Stomach (tissue), 9 donors: ENCODE measurements around the gene HBQ1. TPM values are rescaled to one million over a fixed set of nuclear protein-coding genes. Genes with fewer than 3 reads are reported as not detected.
"Not testable (repeated sequence)": the region's sequence is repeated elsewhere in the genome, so short reads cannot be mapped to it uniquely, and the experiment has no call there.

ENCODE experiments used
- DNase-seq, 2 donors: peaks; one replicate each; pipeline versions ENCODE4 v3.0.0 to v3.0.0-alpha.2; 2013 to 2019
- H3K27ac ChIP-seq, 5 donors: fragments of 200-600 bp in 4 of 5; sonication (generic) in 4 of 5; one replicate each; pipeline ENCODE4 v1.5.1; 2013 to 2019; ENCODE audit warnings: mild to moderate bottlenecking in 1 of 5, moderate library complexity in 1 of 5
- H3K27me3 ChIP-seq, 3 donors: fragments of 200-600 bp; sonication (generic); one replicate each; pipeline ENCODE4 v1.5.1; 2017 to 2019; ENCODE audit warnings: mixed run types in 1 of 3
- H3K36me3 ChIP-seq, 4 donors: fragments of 200-600 bp; sonication (generic); 1 replicate in 3 of 4; 2 replicates in 1 of 4; pipeline ENCODE4 v1.5.1; 2016 to 2019
- H3K4me1 ChIP-seq, 4 donors: fragments of 200-600 bp; sonication (generic); one replicate each; pipeline ENCODE4 v1.5.1; 2016 to 2019
- H3K4me3 ChIP-seq, 4 donors: fragments of 200-600 bp; sonication (generic) in 3 of 4; one replicate each; pipeline ENCODE4 v1.5.1; 2016 to 2019; ENCODE audit warnings: mild to moderate bottlenecking in 1 of 4
- H3K9me3 ChIP-seq, 4 donors: fragments of 200-600 bp; sonication (generic); one replicate each; pipeline ENCODE4 v1.5.1; 2016 to 2019
- EP300 ChIP-seq: sonication (generic); formaldehyde crosslinking; IDR thresholded peaks from one replicate; pipeline ENCODE4 v1.6.1; 2017; ENCODE audit warnings: antibody characterized with exemption
- POLR2A ChIP-seq, 4 donors: fragments of 450-650 bp; IDR thresholded peaks; one replicate each; pipeline ENCODE4 v1.6.1; 2016; ENCODE audit warnings: antibody characterized with exemption in 4 of 4, control low read depth in 2 of 4, mild to moderate bottlenecking in 1 of 4, moderate library complexity in 1 of 4
- POLR2AphosphoS5 ChIP-seq, 3 donors: sonication (generic); formaldehyde crosslinking; IDR thresholded peaks; one replicate each; pipeline ENCODE4 v1.6.1; 2016; ENCODE audit warnings: antibody characterized with exemption in 3 of 3
- WGBS, 5 donors: extraction: QIAGEN DNeasy Blood & Tissue Kit in 3 of 5; methylation state at CpG; one replicate each; pipeline versions ENCODE4 v1.1.5 to v1.1.7; 2013 to 2018; 5-methylcytosine and 5-hydroxymethylcytosine counted together
- intact Hi-C: fragments of 100-400 bp; cut with DNase I; formaldehyde crosslinking; loops from one replicate; pipeline ENCODE4 v1.15.1; 2023; ENCODE audit warnings: low total_unique reads
- polyA plus RNA-seq, 3 donors: library from polyadenylated mRNA; stranded (reverse); fragments of 200-250 nt; gene quantifications; one replicate each; pipeline ENCODE4 v1.2.3, GENCODE V29; 2013
- total RNA-seq, 5 donors: library from RNA; depleted of rRNA; stranded (reverse); fragments of >200 nt; gene quantifications; one replicate each; pipeline versions ENCODE4 v1.1.0 to v1.2.3, GENCODE V29; 2014 to 2016
- TF ChIP-seq, protein P1 (sequence below), 7 experiments: fragments of 450-650 bp in 4 of 7; fragments of 200-600 bp in 3 of 7; sonication (generic) in 3 of 7; IDR thresholded peaks; one replicate each; pipeline ENCODE4 v1.5.1; 2016 to 2019; ENCODE audit warnings: antibody characterized with exemption in 7 of 7, control low read depth in 2 of 7, mild to moderate bottlenecking in 1 of 7
- donor health status: healthy with polysubstance abuse.
- donor health status: Bipolar disorder and iron deficiency.
- donor health status: healthy.

HBQ1 gene
- total and polyA plus RNA-seq, 8 donors: not detected

DNA sequence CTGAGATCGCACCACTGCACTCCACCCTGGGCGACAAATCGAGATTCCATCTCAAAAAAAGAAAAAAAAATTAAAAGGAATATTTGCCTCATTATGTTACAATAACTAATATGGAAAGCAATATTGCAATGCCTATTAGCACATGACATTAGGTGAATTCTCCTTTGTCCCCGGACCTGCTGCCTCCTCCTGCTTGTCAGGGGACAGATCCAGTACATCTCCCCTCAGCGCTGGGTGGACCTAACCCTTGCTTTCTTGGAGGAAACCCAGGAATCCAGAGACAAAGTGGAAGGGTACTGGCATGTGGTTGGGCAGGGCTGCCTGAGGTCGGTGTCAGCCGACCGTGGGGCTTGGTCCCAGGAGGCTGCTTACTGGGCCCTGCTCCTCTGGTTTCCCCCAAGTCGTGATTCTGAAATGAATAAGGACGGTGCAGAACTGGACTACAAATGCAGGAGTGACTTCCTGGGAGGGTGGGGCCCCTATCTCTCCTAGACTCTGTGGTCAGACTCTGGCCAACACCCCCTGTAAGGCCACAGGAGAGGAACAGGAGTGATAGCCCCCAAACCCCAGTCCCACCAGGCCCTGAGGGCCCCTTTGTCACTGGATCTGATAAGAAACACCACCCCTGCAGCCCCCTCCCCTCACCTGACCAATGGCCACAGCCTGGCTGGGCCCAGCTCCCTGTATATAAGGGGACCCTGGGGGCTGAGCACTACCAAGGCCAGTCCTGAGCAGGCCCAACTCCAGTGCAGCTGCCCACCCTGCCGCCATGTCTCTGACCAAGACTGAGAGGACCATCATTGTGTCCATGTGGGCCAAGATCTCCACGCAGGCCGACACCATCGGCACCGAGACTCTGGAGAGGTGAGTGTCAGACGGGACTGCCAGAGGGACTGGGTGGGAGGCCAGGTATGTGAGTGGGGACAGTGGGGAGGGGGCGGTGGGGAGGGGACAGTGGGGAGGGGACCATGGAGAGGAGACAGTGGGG lies 27.8 kb upstream of the HBQ1 start, which contains the start of gene HBZ:
TSS of gene HBZ (plus strand) at position 504 of the 988 bp plus-strand sequence. CDS start at position 770, 266 bp downstream.
- H3K9me3 ChIP-seq: no peaks in the 10 kb centered on the region
- WGBS, 5 donors: 62 to 72% (median 67%) methylated on average over 10 to 17 of the region's 17 CpGs
- peaks cover 0 to 65% (median 22%) of the 10 kb centered on the region in 3 donors for H3K27me3 ChIP-seq
- H3K4me3 ChIP-seq: no peak within 1 kb of the TSS
- intact Hi-C loops: no loop called here
- peaks cover 8 to 11% (median 10%) of the 10 kb centered on the region in 4 donors for H3K4me1 ChIP-seq
- no peak for DNase-seq
- no peaks in the 10 kb centered on the region for H3K36me3 ChIP-seq
- H3K27ac ChIP-seq: no peak within 1 kb of the TSS
- no peak for TF ChIP-seq POLR2A (IDR thresholded peaks at IDR 0.05)
- TF ChIP-seq POLR2AphosphoS5 (IDR thresholded peaks at IDR 0.05): no peak
- TF ChIP-seq EP300: no peak
- TF ChIP-seq, protein P1, sequence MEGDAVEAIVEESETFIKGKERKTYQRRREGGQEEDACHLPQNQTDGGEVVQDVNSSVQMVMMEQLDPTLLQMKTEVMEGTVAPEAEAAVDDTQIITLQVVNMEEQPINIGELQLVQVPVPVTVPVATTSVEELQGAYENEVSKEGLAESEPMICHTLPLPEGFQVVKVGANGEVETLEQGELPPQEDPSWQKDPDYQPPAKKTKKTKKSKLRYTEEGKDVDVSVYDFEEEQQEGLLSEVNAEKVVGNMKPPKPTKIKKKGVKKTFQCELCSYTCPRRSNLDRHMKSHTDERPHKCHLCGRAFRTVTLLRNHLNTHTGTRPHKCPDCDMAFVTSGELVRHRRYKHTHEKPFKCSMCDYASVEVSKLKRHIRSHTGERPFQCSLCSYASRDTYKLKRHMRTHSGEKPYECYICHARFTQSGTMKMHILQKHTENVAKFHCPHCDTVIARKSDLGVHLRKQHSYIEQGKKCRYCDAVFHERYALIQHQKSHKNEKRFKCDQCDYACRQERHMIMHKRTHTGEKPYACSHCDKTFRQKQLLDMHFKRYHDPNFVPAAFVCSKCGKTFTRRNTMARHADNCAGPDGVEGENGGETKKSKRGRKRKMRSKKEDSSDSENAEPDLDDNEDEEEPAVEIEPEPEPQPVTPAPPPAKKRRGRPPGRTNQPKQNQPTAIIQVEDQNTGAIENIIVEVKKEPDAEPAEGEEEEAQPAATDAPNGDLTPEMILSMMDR (IDR thresholded peaks at IDR 0.05): no peak

GRCh38 chr16:153129-153521 lies 27.1 kb upstream of the HBQ1 start:
- WGBS, 5 donors: 50 to 73% (median 62%) methylated on average over 3 to 4 of the region's 6 CpGs
- H3K36me3 ChIP-seq, H3K9me3 ChIP-seq, H3K4me3 ChIP-seq, H3K27ac ChIP-seq, DNase-seq, intact Hi-C loops: not testable (repeated sequence)
- peaks cover 0 to 71% (median 22%) of the 10 kb centered on the region in 3 donors for H3K27me3 ChIP-seq
- peaks cover 8 to 11% (median 10%) of the 10 kb centered on the region in 4 donors for H3K4me1 ChIP-seq

DNA sequence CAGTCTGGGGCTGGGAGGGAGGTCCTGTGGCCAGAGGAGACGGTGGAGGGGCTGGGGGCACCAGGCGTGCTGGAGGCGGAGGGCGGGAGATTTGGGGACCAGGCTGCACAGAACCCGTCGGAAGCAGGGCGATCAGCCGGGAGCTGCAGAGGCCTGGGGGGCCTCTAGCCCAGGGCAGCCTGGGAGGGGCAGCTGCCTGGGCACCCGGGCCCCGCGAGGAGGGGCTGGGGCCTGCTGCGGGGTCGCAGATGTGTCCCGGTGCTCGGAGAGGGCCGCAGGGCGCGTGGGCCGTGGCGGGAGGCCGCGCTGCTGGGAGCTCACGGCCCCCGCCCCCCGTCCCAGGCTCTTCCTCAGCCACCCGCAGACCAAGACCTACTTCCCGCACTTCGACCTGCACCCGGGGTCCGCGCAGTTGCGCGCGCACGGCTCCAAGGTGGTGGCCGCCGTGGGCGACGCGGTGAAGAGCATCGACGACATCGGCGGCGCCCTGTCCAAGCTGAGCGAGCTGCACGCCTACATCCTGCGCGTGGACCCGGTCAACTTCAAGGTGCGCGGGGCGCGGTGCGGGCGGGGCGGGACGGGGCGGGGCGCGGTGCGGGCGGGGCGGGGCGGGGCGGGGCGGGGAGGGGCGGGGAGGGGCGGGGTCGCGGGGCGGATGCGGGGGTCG lies 26.6 kb upstream of the HBQ1 start:
- peaks cover 8 to 11% (median 10%) of the 10 kb centered on the region in 4 donors for H3K4me1 ChIP-seq
- H3K27me3 ChIP-seq: peaks cover 0 to 70% (median 22%) of the 10 kb centered on the region in 3 donors
- H3K36me3 ChIP-seq, intact Hi-C loops, H3K4me3 ChIP-seq, H3K27ac ChIP-seq, H3K9me3 ChIP-seq, DNase-seq: not testable (repeated sequence)
- no CpG with 5 or more reads among the region's 74 CpGs for WGBS, 5 donors

- intact Hi-C loops: no loop called here
- TF ChIP-seq EP300 (no peak), POLR2A (IDR thresholded peaks at IDR 0.05) (no peak), POLR2AphosphoS5 (IDR thresholded peaks at IDR 0.05) (no peak)
- TF ChIP-seq, protein P1 (IDR thresholded peaks at IDR 0.05): no peak
- no peak overlapping the region for H3K27ac ChIP-seq
- H3K4me1 ChIP-seq: peaks cover 8 to 11% (median 10%) of the 10 kb centered on the region in 4 donors
- H3K36me3 ChIP-seq: no peaks in the 10 kb centered on the region
- H3K4me3 ChIP-seq: peak overlapping the region; percentile 46 to 54 (median 50)
- H3K27me3 ChIP-seq: peaks cover 0 to 72% (median 22%) of the 10 kb centered on the region in 3 donors
- H3K9me3 ChIP-seq: no peaks in the 10 kb centered on the region
- WGBS, 5 donors: 2 to 4% (median 3%) methylated on average over 28 to 52 of the region's 59 CpGs
- peak; percentile 29 to 70 for DNase-seq
Measured at GRCh38 chr16:154217-155030, 25.8 kb upstream of the HBQ1 start.

GRCh38 chr16:155031-155398 lies 25.2 kb upstream of the HBQ1 start:
- TF ChIP-seq, protein P1 (IDR thresholded peaks at IDR 0.05): no peak
- TF ChIP-seq EP300 (no peak), POLR2A (IDR thresholded peaks at IDR 0.05) (no peak), POLR2AphosphoS5 (IDR thresholded peaks at IDR 0.05) (no peak)
- intact Hi-C loops: no loop called here
- no peak for DNase-seq
- 58 to 78% (median 64%) methylated on average over 7 of the region's 7 CpGs for WGBS, 5 donors
- no peaks in the 10 kb centered on the region for H3K36me3 ChIP-seq
- H3K27me3 ChIP-seq: peaks cover 0 to 73% (median 22%) of the 10 kb centered on the region in 3 donors
- H3K4me1 ChIP-seq: peaks cover 8 to 11% (median 10%) of the 10 kb centered on the region in 4 donors
- no peaks in the 10 kb centered on the region for H3K9me3 ChIP-seq
- peak overlapping the region in 3 of 4 donors; percentile 48 to 54 (median 51) for H3K4me3 ChIP-seq
- no peak overlapping the region for H3K27ac ChIP-seq
